Amniotic stem cell (primary cell): Measurements from ENCODE around the gene MEIOSIN.

ENCODE experiments used
- DNase-seq: peaks from one replicate; lab custom pipeline; 2025; lab: John Stamatoyannopoulos, UW

The MEIOSIN gene

GRCh38 chr19:45764945-45765701, 31.9 kb downstream of the MEIOSIN start:
- DNase-seq = no peak

DNA sequence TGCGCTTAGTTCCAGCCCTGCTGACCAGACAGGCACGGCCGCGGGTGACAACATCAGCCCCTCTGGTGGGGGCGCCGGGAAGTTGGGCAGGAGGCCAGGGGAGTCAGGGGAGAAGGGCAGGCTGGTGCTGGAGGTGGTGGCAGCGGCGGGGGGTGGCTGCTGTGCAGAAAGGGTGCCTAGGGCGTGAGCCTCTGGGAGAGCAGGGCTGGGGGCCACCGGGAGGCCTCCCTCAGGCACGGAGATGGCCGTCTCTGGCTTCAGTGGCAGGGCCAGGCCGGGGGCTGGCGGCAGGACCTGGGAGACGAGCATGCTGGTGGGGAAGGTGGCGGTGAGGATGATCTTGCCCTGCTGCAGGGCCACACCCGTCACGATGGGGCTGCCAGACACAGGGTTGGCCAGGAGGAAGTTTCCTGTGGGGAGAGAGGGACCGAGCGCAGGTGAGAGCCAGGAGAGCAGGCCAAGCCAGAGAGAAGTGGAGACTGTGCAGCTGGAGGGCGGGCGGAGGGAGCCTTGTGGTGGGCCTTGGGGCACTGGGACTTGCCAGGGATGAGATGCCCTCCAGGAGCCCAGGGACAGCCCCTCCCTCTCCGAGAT, 32.6 kb downstream of the MEIOSIN start:
- no peak for DNase-seq

GRCh38 chr19:45766296-45766868, 33.1 kb downstream of the MEIOSIN start:
- no peak for DNase-seq

- no peak for DNase-seq
Measured at GRCh38 chr19:45766869-45767346, 33.7 kb downstream of the MEIOSIN start.

GRCh38 chr19:45767410-45767880, 34.2 kb downstream of the MEIOSIN start:
- DNase-seq = peak; percentile 91

GRCh38 chr19:45767881-45768654, 34.8 kb downstream of the MEIOSIN start:
- no peak for DNase-seq

DNA sequence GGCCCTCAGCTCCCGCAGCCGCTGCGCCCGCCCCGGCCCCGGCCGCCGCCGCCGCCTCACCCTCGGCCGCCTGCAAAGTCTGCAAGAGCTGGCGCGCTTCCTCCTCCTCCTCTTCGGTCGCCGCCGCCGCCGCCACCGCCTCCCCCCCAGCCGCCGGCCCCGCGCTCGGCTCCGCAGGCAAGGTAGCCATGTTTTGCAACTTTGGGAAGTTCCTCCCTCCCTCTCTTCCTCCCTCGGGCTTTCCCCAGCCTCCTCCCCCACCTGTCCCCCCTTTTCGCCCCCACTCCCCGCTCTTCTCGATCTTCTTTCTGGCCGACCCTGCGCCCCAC, 35.4 kb downstream of the MEIOSIN start:
- DNase-seq = peak; percentile 26

DNA sequence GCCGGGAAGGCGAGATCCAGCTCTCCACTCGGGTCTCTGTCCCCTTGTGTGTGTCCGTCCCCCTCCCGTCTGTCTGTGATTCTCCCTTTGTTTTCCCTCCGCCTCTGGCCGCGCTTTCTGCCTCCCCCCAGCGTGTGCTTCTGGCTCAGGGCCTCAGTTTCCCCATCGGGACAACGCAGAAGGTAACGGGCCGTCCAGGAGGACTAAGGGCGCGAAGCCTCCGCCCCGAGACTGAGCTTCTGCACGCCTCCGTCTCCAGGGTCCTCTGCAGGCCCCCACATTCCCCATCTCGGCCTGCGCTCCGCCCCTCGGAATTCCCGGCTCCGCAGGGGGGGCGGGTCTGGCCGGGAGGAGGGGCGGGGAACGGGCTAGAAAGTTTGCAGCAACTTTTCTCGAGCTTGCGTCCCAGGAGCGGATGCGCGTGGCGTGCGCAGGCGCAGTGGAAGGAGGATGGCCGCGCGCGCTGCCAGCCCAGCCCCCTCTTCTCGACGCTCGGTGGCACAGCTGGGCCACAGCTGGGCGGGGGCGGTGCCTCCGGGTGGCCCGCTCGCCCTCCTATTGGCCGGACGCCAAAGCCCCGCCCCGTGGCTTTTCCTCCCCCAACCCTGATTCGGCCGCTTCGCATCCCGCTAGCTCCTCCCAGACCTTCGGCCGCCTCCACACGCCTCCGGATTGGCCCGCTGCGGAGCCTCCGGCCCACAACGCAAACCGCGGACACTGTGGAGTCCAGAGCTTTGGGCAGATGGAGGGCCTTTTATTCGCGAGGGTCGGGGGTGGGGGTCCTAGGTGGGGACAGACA, 35.9 kb downstream of the MEIOSIN start, which contains the start of gene SIX5:
TSS of gene SIX5 (minus strand) at position 269 of the 799 bp plus-strand sequence. CDS start 408 bp downstream, outside the sequence.
- DNase-seq = peak; percentile 100

DNA sequence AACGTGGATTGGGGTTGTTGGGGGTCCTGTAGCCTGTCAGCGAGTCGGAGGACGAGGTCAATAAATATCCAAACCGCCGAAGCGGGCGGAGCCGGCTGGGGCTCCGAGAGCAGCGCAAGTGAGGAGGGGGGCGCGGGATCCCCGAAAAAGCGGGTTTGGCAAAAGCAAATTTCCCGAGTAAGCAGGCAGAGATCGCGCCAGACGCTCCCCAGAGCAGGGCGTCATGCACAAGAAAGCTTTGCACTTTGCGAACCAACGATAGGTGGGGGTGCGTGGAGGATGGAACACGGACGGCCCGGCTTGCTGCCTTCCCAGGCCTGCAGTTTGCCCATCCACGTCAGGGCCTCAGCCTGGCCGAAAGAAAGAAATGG, 36.6 kb downstream of the MEIOSIN start:
- no peak for DNase-seq

DNA sequence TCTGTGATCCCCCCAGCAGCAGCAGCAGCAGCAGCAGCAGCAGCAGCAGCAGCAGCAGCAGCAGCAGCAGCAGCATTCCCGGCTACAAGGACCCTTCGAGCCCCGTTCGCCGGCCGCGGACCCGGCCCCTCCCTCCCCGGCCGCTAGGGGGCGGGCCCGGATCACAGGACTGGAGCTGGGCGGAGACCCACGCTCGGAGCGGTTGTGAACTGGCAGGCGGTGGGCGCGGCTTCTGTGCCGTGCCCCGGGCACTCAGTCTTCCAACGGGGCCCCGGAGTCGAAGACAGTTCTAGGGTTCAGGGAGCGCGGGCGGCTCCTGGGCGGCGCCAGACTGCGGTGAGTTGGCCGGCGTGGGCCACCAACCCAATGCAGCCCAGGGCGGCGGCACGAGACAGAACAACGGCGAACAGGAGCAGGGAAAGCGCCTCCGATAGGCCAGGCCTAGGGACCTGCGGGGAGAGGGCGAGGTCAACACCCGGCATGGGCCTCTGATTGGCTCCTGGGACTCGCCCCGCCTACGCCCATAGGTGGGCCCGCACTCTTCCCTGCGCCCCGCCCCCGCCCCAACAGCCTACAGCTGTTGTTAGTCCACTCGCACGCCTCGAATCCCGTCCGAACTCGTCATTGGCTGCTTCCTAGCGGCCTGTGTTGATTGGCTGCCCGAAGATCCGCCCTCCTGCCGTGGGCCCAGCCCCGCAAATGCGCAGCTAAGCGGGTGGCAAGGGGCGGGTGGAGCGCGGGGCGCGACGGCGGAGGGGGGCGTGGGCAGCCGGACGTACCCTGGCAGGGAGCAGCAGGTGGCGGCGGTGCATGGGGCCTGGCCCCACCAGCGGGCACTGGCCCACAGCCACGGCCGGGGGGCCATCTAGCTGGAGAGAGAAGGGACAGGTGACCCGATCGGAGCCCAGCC, 37.2 kb downstream of the MEIOSIN start:
- peak; percentile 77 for DNase-seq

GRCh38 chr19:45771311-45771933, 38.2 kb downstream of the MEIOSIN start:
- DNase-seq = no peak

DNA sequence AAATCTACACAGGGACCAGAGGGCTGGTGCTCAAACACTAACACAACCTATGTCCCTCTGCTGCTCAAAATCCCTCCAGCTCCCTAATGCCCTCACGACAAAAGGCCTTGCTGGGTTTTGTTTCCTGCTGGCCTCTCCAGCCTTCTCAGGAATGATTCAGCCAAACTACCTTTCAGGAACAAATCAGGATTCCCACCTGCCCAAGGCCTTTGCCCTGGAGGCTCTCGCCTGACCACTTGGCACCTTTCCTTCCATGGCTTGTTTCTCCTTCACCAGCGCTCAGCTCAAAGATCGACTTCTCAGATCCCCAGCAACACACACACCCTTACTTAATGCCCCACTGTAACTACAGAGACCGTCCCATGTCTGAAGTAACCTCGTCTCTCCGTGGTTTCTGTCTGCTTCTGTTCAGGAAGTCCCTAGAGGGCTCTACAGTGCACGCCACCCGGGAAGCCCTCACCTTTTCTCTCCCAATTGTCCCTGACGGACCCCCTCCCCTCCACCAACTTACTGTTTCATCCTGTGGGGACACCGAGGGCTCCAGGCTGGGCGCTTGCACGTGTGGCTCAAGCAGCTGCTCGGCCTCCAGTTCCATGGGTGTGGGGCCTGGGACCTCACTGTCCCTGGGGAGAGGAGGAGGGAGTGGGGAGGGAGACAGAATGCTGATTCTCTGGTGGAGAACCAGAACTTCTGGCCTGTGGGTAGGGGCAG, 39.0 kb downstream of the MEIOSIN start:
- no peak for DNase-seq

- DNase-seq = no peak
Measured at GRCh38 chr19:45772912-45773311, 39.7 kb downstream of the MEIOSIN start.

GRCh38 chr19:45773384-45773783, 40.1 kb downstream of the MEIOSIN start:
- DNase-seq = no peak

DNA sequence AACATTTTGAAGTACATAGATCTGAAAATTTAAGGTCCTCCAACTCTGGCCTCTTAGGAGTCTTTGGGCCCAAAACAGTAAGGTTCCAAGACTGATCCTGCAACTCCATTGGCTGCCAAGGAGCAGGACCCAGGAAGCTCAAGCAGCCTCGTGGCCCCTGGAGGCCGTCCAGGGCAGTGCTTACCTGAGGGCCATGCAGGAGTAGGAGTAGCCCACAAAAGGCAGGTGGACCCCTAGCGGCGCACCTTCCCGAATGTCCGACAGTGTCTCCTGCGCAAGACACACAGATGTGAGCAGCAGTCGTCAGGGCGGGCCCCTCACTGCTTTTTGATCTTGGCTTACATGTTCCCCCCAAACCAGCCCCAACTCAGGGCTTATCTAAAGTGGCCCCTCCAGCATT, 41.5 kb downstream of the MEIOSIN start:
- no peak for DNase-seq

- DNase-seq = no peak
Measured at GRCh38 chr19:45777395-45777961, 44.2 kb downstream of the MEIOSIN start.

DNA sequence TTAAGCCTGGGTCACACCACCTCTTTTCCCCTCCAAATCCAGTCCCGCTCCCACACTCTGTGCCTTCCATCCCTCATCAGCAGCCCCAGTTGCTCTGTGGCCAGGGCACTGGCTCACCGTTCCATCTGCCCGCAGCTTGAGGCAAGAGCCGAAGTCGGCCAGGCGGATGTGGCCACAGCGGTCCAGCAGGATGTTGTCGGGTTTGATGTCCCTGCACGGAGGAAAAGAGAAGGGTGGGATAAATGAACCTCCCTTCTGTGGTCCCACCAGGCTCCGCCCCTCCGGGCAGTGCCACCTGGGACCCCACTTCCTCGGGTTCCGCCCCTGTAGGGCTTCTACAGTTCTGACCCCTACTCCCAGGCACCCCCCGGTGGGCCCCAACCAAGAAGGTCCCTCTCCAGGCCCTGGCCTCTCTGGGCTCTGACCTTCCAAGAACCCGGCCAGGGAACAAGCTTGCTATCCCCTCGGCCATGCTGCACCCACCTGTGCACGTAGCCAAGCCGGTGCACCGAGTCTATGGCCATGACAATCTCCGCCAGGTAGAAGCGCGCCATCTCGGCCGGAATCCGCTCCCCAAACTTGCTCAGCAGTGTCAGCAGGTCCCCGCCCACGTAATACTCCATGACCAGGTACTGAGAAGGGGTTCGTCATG, 44.9 kb downstream of the MEIOSIN start:
- DNase-seq = no peak
